Keratinocyte (primary cell): Measurements from ENCODE around the gene TBC1D25.

Source experiments
- EZH2 ChIP-seq: IDR thresholded peaks from one replicate; pipeline ENCODE4 v1.6.1; 2012; ENCODE audit warnings: inconsistent platforms, mild to moderate bottlenecking, low read length, moderate library complexity
- TF ChIP-seq, protein P1 (sequence below), 3 experiments: IDR thresholded peaks in 1 of 3; conservative IDR thresholded peaks in 1 of 3; optimal IDR thresholded peaks in 1 of 3; 2 replicates in 2 of 3; 3 replicates in 1 of 3; pipeline versions ENCODE3 to v1.5.1; 2011; ENCODE audit warnings: low read length in 3 of 3, mild to moderate bottlenecking in 3 of 3, moderate library complexity in 2 of 3, control low read depth in 1 of 3, inconsistent platforms in 1 of 3; ENCODE audit not compliant: insufficient read depth in 2 of 3; ENCODE audit errors: extremely low read depth in 1 of 3

DNA sequence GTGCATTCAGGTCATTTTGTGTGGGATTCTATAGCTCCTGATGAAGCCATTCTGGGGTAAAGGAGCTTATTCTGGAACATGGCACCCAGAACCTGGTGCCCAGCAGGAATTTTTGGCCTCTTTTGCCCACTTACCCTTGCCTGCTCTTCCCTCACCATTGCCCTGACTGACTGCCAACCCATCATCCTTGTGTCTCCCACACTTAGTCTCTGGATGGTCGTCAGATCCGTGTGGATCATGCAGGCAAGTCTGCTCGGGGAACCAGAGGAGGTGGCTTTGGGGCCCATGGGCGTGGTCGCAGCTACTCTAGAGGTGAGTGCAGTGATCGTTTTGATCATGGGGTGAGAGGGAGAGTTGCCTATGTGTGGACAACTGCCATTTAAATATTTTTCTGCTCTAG, 36.6 kb downstream of the TBC1D25 start:
- TF ChIP-seq, protein P1, sequence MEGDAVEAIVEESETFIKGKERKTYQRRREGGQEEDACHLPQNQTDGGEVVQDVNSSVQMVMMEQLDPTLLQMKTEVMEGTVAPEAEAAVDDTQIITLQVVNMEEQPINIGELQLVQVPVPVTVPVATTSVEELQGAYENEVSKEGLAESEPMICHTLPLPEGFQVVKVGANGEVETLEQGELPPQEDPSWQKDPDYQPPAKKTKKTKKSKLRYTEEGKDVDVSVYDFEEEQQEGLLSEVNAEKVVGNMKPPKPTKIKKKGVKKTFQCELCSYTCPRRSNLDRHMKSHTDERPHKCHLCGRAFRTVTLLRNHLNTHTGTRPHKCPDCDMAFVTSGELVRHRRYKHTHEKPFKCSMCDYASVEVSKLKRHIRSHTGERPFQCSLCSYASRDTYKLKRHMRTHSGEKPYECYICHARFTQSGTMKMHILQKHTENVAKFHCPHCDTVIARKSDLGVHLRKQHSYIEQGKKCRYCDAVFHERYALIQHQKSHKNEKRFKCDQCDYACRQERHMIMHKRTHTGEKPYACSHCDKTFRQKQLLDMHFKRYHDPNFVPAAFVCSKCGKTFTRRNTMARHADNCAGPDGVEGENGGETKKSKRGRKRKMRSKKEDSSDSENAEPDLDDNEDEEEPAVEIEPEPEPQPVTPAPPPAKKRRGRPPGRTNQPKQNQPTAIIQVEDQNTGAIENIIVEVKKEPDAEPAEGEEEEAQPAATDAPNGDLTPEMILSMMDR (optimal IDR thresholded peaks at IDR 0.05 in 1 of 3, IDR thresholded peaks at IDR 0.05 in 1 of 3, conservative IDR thresholded peaks at IDR 0.05 in 1 of 3; ENCODE audit: extremely low read depth in 1 of 3, insufficient read depth in 2 of 3, low read length in 3 of 3), result no peak
- TF ChIP-seq EZH2, result no peak
